Peyer's patch (tissue), 4 donors: Measurements from ENCODE around the gene GDNF.

Experiments used
- POLR2A ChIP-seq, 2 donors: fragments of 450-650 bp; IDR thresholded peaks; one replicate each; pipeline ENCODE4 v1.5.1; 2017; ENCODE audit warnings: antibody characterized with exemption in 2 of 2, mild to moderate bottlenecking in 2 of 2, moderate library complexity in 2 of 2
- TF ChIP-seq, protein P1 (sequence below), 6 experiments: fragments of 450-650 bp in 4 of 6; fragments of 200-600 bp in 2 of 6; sonication (generic) in 1 of 6; IDR thresholded peaks; one replicate each; pipeline ENCODE4 v1.5.1; 2017 to 2019; ENCODE audit warnings: antibody characterized with exemption in 6 of 6, mild to moderate bottlenecking in 3 of 6, moderate library complexity in 1 of 6

DNA sequence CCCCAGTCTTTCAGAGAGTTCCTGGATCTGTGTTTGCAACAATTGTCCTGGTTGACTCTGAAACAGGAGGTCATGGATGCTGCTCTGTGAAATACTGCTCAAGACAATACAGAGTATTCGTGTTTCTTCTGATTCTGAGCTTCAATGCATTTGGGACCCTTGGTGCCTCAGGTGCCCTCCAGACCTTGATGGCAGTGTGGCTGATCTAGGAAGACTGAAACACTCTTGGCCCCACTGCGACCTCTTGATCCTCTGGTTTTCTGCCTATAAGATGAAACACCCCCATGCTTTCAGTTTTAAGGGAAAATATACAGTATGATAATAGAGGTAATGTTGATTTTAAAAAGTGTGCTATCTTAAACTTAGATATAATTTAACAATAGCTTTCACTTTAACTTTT, 67.6 kb downstream of the GDNF start:
- TF ChIP-seq POLR2A (IDR thresholded peaks at IDR 0.05): no peak
- TF ChIP-seq, protein P1, sequence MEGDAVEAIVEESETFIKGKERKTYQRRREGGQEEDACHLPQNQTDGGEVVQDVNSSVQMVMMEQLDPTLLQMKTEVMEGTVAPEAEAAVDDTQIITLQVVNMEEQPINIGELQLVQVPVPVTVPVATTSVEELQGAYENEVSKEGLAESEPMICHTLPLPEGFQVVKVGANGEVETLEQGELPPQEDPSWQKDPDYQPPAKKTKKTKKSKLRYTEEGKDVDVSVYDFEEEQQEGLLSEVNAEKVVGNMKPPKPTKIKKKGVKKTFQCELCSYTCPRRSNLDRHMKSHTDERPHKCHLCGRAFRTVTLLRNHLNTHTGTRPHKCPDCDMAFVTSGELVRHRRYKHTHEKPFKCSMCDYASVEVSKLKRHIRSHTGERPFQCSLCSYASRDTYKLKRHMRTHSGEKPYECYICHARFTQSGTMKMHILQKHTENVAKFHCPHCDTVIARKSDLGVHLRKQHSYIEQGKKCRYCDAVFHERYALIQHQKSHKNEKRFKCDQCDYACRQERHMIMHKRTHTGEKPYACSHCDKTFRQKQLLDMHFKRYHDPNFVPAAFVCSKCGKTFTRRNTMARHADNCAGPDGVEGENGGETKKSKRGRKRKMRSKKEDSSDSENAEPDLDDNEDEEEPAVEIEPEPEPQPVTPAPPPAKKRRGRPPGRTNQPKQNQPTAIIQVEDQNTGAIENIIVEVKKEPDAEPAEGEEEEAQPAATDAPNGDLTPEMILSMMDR (IDR thresholded peaks at IDR 0.05): no peak
